Tibial nerve (tissue), 4 donors: ENCODE measurements around the gene DDX23. TPM values are rescaled to one million over a fixed set of nuclear protein-coding genes. Genes with fewer than 3 reads are reported as not detected.

ENCODE experiments used
- DNase-seq, 2 donors: peaks; one replicate each; pipeline ENCODE4 v3.0.0-alpha.2; 2019; ENCODE audit warnings: low spot score in 2 of 2
- H3K27ac ChIP-seq, 4 donors: fragments of 200-600 bp; sonication (generic) in 3 of 4; one replicate each; pipeline ENCODE4 v1.5.1; 2017 to 2019; ENCODE audit warnings: mild to moderate bottlenecking in 1 of 4
- H3K27me3 ChIP-seq, 2 donors: fragments of 200-600 bp; sonication (generic) in 1 of 2; one replicate each; pipeline versions ENCODE4 v1.5.1 to v1.6.0; 2017 to 2019
- H3K36me3 ChIP-seq, 3 donors: fragments of 200-600 bp; sonication (generic); one replicate each; pipeline ENCODE4 v1.5.1; 2018 to 2019
- H3K4me1 ChIP-seq, 4 donors: fragments of 200-600 bp; sonication (generic) in 3 of 4; one replicate each; pipeline ENCODE4 v1.5.1; 2017 to 2019
- H3K4me3 ChIP-seq, 4 donors: fragments of 200-600 bp; sonication (generic) in 3 of 4; one replicate each; pipeline ENCODE4 v1.5.1; 2017 to 2019; ENCODE audit warnings: mild to moderate bottlenecking in 1 of 4, moderate library complexity in 1 of 4
- H3K9me3 ChIP-seq, 4 donors: fragments of 200-600 bp; sonication (generic) in 3 of 4; one replicate each; pipeline ENCODE4 v1.5.1; 2017 to 2019
- CTCF ChIP-seq, 5 experiments: fragments of 200-600 bp in 3 of 5; fragments of 450-650 bp in 2 of 5; sonication (generic) in 3 of 5; IDR thresholded peaks; one replicate each; pipeline ENCODE4 v1.5.1; 2016 to 2019; ENCODE audit warnings: antibody characterized with exemption in 5 of 5, mild to moderate bottlenecking in 3 of 5, moderate library complexity in 2 of 5
- EP300 ChIP-seq, 2 donors: sonication (generic); formaldehyde crosslinking; IDR thresholded peaks; one replicate each; pipeline ENCODE4 v1.6.1; 2017; ENCODE audit warnings: antibody characterized with exemption in 2 of 2, mild to moderate bottlenecking in 1 of 2
- POLR2A ChIP-seq, 2 donors: fragments of 450-650 bp; IDR thresholded peaks; one replicate each; pipeline ENCODE4 v1.6.1; 2017; ENCODE audit warnings: antibody characterized with exemption in 2 of 2, mild to moderate bottlenecking in 2 of 2, moderate library complexity in 2 of 2
- WGBS, 2 donors: methylation state at CpG; one replicate each; pipeline ENCODE4 v1.1.5; 2018; 5-methylcytosine and 5-hydroxymethylcytosine counted together
- total RNA-seq, 4 donors: library from RNA; depleted of rRNA; stranded (reverse); fragments of >200 nt; gene quantifications; one replicate each; pipeline ENCODE4 v1.1.0, GENCODE V29; 2016

Gene DDX23
- total RNA-seq, 4 donors from 2014 or later, result 40.9 to 73.7 (median 49.8) TPM

- no peaks in the 10 kb centered on the region for H3K4me1 ChIP-seq
- no peaks in the 10 kb centered on the region for H3K9me3 ChIP-seq
- TF ChIP-seq POLR2A (IDR thresholded peaks at IDR 0.05) (no peak), EP300 (IDR thresholded peaks at IDR 0.05) (no peak), CTCF (IDR thresholded peaks at IDR 0.05) (no peak)
- no peak for DNase-seq
- no peaks in the 10 kb centered on the region for H3K27me3 ChIP-seq
- H3K4me3 ChIP-seq, result no peak overlapping the region
- WGBS, 2 donors, result 88 to 95% methylated on average over 14 to 15 of the region's 17 CpGs
- no peak overlapping the region for H3K27ac ChIP-seq
- H3K36me3 ChIP-seq, result peaks cover 3 to 90% (median 34%) of the 10 kb centered on the region in 3 donors
These were observed 24.4 kb downstream of the DDX23 start for GRCh38 chr12:48827513-48828096.

- Histone ChIP-seq H3K9me3 (no peaks in the 10 kb centered on the region), H3K27me3 (no peaks in the 10 kb centered on the region), H3K36me3 (peaks cover 3 to 84% (median 30%) of the 10 kb centered on the region in 3 donors), H3K27ac (no peak overlapping the region), H3K4me1 (no peaks in the 10 kb centered on the region), H3K4me3 (no peak overlapping the region)
- no peak for DNase-seq
- TF ChIP-seq POLR2A (IDR thresholded peaks at IDR 0.05), result no peak
- no peak for TF ChIP-seq CTCF (IDR thresholded peaks at IDR 0.05)
- no peak for TF ChIP-seq EP300 (IDR thresholded peaks at IDR 0.05)
- whole genome bisulfite sequencing, 2 donors, result 80 to 89% methylated on average over 7 to 8 of the region's 8 CpGs
These were observed 24.9 kb downstream of the DDX23 start for GRCh38 chr12:48827026-48827425.

GRCh38 chr12:48826209-48826855, 25.6 kb downstream of the DDX23 start:
- no peak overlapping the region for H3K27ac ChIP-seq
- no peaks in the 10 kb centered on the region for H3K27me3 ChIP-seq
- no peaks in the 10 kb centered on the region for H3K9me3 ChIP-seq
- 79 to 81% methylated on average over 15 of the region's 15 CpGs for WGBS, 2 donors
- H3K4me1 ChIP-seq, result no peaks in the 10 kb centered on the region
- no peak overlapping the region for H3K4me3 ChIP-seq
- TF ChIP-seq CTCF (IDR thresholded peaks at IDR 0.05), result no peak
- TF ChIP-seq POLR2A (IDR thresholded peaks at IDR 0.05), result no peak
- no peak for TF ChIP-seq EP300 (IDR thresholded peaks at IDR 0.05)
- DNase-seq, result no peak
- H3K36me3 ChIP-seq, result peaks cover 3 to 77% (median 24%) of the 10 kb centered on the region in 3 donors

GRCh38 chr12:48824905-48825304, 27.1 kb downstream of the DDX23 start:
- Histone ChIP-seq H3K36me3 (peaks cover 3 to 63% (median 12%) of the 10 kb centered on the region in 3 donors), H3K4me1 (peaks cover 0 to 4% (median 0%) of the 10 kb centered on the region in 4 donors), H3K27me3 (no peaks in the 10 kb centered on the region), H3K27ac (no peak overlapping the region), H3K9me3 (no peaks in the 10 kb centered on the region), H3K4me3 (no peak overlapping the region)
- TF ChIP-seq CTCF (IDR thresholded peaks at IDR 0.05) (no peak), POLR2A (IDR thresholded peaks at IDR 0.05) (no peak), EP300 (IDR thresholded peaks at IDR 0.05) (no peak)
- DNase-seq, result no peak
- WGBS, 2 donors, result 91 to 93% methylated on average over 3 to 4 of the region's 4 CpGs

- H3K36me3 ChIP-seq, result peaks cover 0 to 55% (median 4%) of the 10 kb centered on the region in 3 donors
- H3K9me3 ChIP-seq, result no peaks in the 10 kb centered on the region
- DNase-seq, result no peak
- 70 to 75% methylated on average over 11 to 12 of the region's 12 CpGs for WGBS, 2 donors
- H3K4me3 ChIP-seq, result no peak overlapping the region
- peaks cover 0 to 12% (median 0%) of the 10 kb centered on the region in 4 donors for H3K4me1 ChIP-seq
- no peak for TF ChIP-seq POLR2A (IDR thresholded peaks at IDR 0.05)
- TF ChIP-seq EP300 (IDR thresholded peaks at IDR 0.05), result no peak
- no peak for TF ChIP-seq CTCF (IDR thresholded peaks at IDR 0.05)
- no peak overlapping the region for H3K27ac ChIP-seq
- H3K27me3 ChIP-seq, result no peaks in the 10 kb centered on the region
These were observed 27.9 kb downstream of the DDX23 start for GRCh38 chr12:48824112-48824511.
